Right lobe of liver (tissue), 4 donors: ENCODE data around the gene PTN.

Experiments used
- CTCF ChIP-seq, 4 donors: fragments of 200-600 bp in 3 of 4; fragments of 450-650 bp in 1 of 4; IDR thresholded peaks; one replicate each; pipeline versions ENCODE4 v1.5.1 to v1.8.0; 2016 to 2022; ENCODE audit warnings: antibody characterized with exemption in 4 of 4, mild to moderate bottlenecking in 2 of 4
- POLR2A ChIP-seq: fragments of 450-650 bp; IDR thresholded peaks from one replicate; pipeline ENCODE4 v1.6.1; 2017; ENCODE audit warnings: antibody characterized with exemption, mild to moderate bottlenecking
- donor health status: DM: no; HTN: no; CAD: no.
- donor health status: DM: no; HTN: no; CAD: no.
- donor health status: DM: no; HTN: yes; CAD: no.

GRCh38 chr7:137360087-137360679, 16.6 kb upstream of the PTN start:
- TF ChIP-seq CTCF (IDR thresholded peaks at IDR 0.05) = no peak
- TF ChIP-seq POLR2A = no peak
